WERI-Rb-1 (cell line): ENCODE measurements around the gene CMTM6.
A peak's percentile ranks its signal among the peaks of the same experiment; 100 is the strongest.
"Not testable (repeated sequence)": the region's sequence is repeated elsewhere in the genome, so short reads cannot be mapped to it uniquely, and the experiment has no call there.

Experiments
- DNase-seq: peaks from one replicate; pipeline ENCODE4 v3.0.0-alpha.2; 2020
- H3K27ac ChIP-seq: fragments of 250-450 bp; sonication (Bioruptor Pico); 2 replicates; pipeline ENCODE4 v1.5.1; 2020; ENCODE audit warnings: mild to moderate bottlenecking, moderate library complexity
- H3K27me3 ChIP-seq: fragments of 250-450 bp; sonication (Bioruptor Pico); 2 replicates; pipeline ENCODE4 v1.5.1; 2021; ENCODE audit warnings: mild to moderate bottlenecking, low read depth, moderate library complexity; ENCODE audit not compliant: insufficient read depth, severe bottlenecking
- H3K36me3 ChIP-seq: fragments of 250-450 bp; sonication (Bioruptor Pico); 2 replicates; pipeline ENCODE4 v1.5.1; 2020; ENCODE audit warnings: mild to moderate bottlenecking, moderate library complexity
- H3K4me3 ChIP-seq: 2 replicates; pipeline ENCODE4 v1.5.1; 2011; ENCODE audit warnings: low read depth, mild to moderate bottlenecking, control low read depth, low read length
- H3K9me3 ChIP-seq: fragments of 250-450 bp; sonication (Bioruptor Pico); 2 replicates; pipeline ENCODE4 v1.5.1; 2021; ENCODE audit warnings: mild to moderate bottlenecking, moderate library complexity; ENCODE audit not compliant: severe bottlenecking
- TF ChIP-seq, protein P1 (sequence below): IDR thresholded peaks from 2 replicates; pipeline ENCODE4 v1.5.1; 2011; ENCODE audit warnings: low read depth, mild to moderate bottlenecking, control low read depth, inconsistent platforms, low read length

CMTM6 gene

DNA sequence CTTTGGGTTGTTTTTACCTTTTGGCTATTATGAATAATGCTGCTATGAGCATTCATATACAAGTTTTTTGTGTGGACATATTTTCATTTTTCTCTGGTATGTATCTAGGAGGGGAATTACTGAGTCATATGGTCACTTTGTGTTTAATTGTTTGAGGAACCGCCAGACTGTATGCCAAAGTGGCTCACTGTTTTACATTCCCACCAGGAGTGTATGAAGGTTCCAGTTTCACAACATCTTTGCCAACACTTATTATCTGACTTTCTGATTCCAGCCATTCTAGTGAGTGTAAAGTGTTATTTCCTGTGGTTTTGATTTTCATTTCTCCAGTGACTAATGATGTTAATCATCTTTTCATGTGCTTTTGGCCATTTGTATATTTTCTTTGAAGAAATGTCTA, 59.2 kb downstream of the CMTM6 start:
- H3K27me3 ChIP-seq: no peaks in the 10 kb centered on the region
- no peak for DNase-seq
- TF ChIP-seq, protein P1, sequence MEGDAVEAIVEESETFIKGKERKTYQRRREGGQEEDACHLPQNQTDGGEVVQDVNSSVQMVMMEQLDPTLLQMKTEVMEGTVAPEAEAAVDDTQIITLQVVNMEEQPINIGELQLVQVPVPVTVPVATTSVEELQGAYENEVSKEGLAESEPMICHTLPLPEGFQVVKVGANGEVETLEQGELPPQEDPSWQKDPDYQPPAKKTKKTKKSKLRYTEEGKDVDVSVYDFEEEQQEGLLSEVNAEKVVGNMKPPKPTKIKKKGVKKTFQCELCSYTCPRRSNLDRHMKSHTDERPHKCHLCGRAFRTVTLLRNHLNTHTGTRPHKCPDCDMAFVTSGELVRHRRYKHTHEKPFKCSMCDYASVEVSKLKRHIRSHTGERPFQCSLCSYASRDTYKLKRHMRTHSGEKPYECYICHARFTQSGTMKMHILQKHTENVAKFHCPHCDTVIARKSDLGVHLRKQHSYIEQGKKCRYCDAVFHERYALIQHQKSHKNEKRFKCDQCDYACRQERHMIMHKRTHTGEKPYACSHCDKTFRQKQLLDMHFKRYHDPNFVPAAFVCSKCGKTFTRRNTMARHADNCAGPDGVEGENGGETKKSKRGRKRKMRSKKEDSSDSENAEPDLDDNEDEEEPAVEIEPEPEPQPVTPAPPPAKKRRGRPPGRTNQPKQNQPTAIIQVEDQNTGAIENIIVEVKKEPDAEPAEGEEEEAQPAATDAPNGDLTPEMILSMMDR: no peak
- no peak overlapping the region for H3K4me3 ChIP-seq
- no peaks in the 10 kb centered on the region for H3K9me3 ChIP-seq
- H3K36me3 ChIP-seq: no peaks in the 10 kb centered on the region
- H3K27ac ChIP-seq: no peak overlapping the region

DNA sequence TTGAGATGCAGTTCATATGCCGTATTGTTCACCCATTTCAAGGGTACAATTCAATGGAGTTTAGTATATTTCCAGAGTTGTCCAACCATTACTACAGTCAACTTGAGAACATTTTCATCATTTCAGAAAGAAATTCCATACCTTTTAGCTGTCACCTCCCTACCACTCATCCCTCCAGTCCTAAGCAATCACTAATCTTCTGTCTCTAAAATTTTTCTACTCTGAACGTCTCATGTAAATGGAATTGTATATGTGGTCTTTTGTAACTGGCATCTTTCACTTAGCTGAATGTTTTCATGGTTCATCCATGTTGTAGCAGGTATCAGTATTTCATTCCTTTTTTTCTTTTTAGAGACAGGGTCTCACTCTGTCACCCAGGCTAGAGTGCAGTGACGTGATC, 59.9 kb downstream of the CMTM6 start:
- TF ChIP-seq, protein P1: no peak

DNA sequence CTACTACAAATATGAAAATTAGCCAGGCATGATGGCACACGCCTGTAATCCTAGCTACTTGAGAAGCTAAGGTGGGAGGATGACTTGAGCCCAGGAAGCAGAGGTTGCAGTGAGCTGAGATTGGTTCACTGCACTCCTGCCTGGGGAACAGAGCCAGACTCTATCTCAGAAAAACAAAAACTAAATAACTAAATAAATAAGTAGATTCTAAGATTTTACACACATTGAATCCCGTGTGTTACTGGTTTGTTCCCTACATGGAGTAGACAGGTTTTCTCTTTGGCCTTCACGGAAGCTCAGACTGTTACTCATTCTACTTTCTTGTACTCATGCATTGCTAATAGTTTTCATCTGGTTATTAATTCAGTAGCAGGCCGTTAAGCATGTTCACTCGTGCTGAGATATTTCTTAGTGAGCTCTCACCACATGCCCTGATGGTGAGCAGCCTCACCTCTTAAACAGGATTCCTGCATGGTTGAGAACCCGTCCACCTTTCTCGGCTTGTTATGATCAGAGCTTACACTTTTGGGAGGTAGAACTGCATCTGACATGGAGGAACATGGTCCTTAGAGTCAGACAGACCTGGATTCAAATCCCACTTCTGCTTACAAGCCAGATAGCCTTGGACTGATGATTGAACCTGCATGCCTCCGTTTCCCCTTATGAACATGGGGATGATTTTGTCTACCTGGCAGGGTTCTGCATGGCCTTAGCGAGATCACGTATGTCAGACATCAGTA, 61.9 kb downstream of the CMTM6 start:
- Histone ChIP-seq H3K9me3 (no peaks in the 10 kb centered on the region), H3K4me3 (no peak overlapping the region), H3K27ac (no peak overlapping the region), H3K36me3 (no peaks in the 10 kb centered on the region), H3K27me3 (no peaks in the 10 kb centered on the region)
- peak; percentile 33 for DNase-seq
- TF ChIP-seq, protein P1: no peak

More for the DNA sequence above, 59.9 kb downstream of the CMTM6 start:
- DNase-seq: no peak
- H3K27me3 ChIP-seq: no peaks in the 10 kb centered on the region
- H3K4me3 ChIP-seq: no peak overlapping the region
- H3K27ac ChIP-seq: no peak overlapping the region
- no peaks in the 10 kb centered on the region for H3K36me3 ChIP-seq
- no peaks in the 10 kb centered on the region for H3K9me3 ChIP-seq

DNA sequence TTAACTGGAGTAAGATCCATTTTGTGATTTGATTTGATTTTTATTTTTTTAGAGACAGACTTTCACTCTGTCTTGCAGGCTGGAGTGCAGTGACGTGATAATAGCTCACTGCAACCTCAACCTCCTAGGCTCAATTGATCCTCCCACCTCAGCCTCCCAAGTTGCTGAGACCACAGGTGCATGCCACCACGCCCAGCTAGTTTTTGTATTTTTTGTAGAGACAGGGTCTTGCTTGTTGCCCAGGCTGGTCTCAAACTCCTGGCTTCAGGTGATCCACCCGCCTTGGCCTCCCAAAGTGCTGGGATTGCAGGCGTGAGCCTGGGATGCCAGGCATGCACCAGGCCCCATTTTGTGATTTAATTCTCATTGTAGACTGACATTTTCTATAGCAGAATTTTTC, 63.2 kb downstream of the CMTM6 start:
- DNase-seq, H3K4me3 ChIP-seq, H3K27ac ChIP-seq, H3K27me3 ChIP-seq, H3K36me3 ChIP-seq, H3K9me3 ChIP-seq: not testable (repeated sequence)

DNA sequence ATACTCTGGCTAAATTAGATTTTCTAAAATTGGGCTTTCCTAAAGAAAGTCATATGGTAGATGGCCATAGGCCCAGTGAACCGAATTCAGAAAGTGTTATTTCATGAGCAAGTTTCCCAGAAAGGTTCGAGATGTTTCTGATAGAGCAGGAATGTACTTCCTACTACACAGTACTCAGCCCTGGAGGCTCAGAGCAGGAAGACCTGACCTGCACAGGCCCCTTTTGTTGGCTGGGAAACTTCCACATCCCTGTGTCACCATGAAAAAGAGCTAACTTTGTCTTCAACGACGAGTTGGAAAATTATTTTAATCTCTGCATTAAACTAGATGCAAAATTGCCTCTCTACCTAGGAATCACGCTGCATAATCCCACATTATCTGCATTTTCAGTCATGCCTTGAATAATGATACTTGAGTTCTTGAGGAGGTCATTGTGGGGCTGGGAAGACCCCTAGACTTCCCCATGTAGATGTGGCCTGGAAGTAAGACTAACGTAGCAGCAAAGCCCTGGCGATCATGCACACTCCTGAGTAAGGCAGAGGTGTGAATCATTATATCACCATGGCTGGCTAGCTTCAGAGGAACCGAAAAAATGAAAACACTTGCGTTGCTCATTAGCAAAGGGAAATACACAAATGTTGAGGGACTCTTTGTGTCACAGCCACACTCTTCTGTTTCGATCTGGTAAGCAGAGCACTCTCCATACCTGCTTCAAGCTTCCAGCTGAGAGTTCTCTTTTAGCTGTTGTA, 63.9 kb downstream of the CMTM6 start:
- DNase-seq: no peak
- no peak overlapping the region for H3K27ac ChIP-seq
- no peaks in the 10 kb centered on the region for H3K9me3 ChIP-seq
- no peaks in the 10 kb centered on the region for H3K27me3 ChIP-seq
- TF ChIP-seq, protein P1: no peak
- no peaks in the 10 kb centered on the region for H3K36me3 ChIP-seq
- H3K4me3 ChIP-seq: no peak overlapping the region

DNA sequence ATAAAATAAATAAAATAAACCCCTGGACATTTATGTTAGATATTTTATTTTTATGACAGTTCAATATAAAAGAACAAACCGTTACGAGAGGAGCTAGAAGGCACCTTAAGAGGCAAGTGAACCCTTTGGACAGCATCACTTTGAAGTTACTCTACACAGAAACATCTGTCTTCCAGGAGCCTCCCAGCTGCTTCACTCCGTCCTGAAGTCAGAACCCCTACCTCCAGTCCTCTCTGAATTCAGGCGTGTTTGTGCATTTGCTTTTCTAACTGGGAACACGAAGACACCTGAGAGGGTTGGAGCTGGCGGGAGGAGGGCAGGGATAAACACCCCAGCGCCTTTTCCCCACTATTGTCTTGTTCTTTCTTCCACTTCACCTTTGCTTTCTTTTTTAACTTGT, 64.8 kb downstream of the CMTM6 start:
- no peaks in the 10 kb centered on the region for H3K36me3 ChIP-seq
- no peak overlapping the region for H3K27ac ChIP-seq
- TF ChIP-seq, protein P1: no peak
- H3K9me3 ChIP-seq: no peaks in the 10 kb centered on the region
- no peak for DNase-seq
- H3K4me3 ChIP-seq: no peak overlapping the region
- no peaks in the 10 kb centered on the region for H3K27me3 ChIP-seq
